Body of pancreas (tissue), 4 donors: ENCODE results near the gene CYGB. TPM values are rescaled to one million over a fixed set of nuclear protein-coding genes. Genes with fewer than 3 reads are reported as not detected.
A peak's percentile ranks its signal among the peaks of the same experiment; 100 is the strongest.
"Not testable (repeated sequence)": the region's sequence is repeated elsewhere in the genome, so short reads cannot be mapped to it uniquely, and the experiment has no call there.

Experiments
- ATAC-seq: fragments of 150-250 bp; one replicate; pipeline ENCODE4 v1.9.1; 2016
- DNase-seq, 4 donors: peaks; one replicate each; pipeline ENCODE4 v3.0.0-alpha.2; 2019
- H3K27ac ChIP-seq, 4 donors: fragments of 200-600 bp; sonication (generic); 1 replicate in 3 of 4; 2 replicates in 1 of 4; pipeline versions ENCODE4 v1.5.1 to v1.6.1; 2016 to 2019; ENCODE audit warnings: mild to moderate bottlenecking in 1 of 4, mixed read lengths in 1 of 4, moderate library complexity in 1 of 4
- H3K27me3 ChIP-seq, 2 donors: fragments of 200-600 bp; sonication (generic); one replicate each; pipeline ENCODE4 v1.6.0; 2016; ENCODE audit warnings: mild to moderate bottlenecking in 1 of 2
- H3K36me3 ChIP-seq, 2 donors: fragments of 200-600 bp; sonication (generic); replicated peaks in 1 of 2; 2 replicates each; pipeline ENCODE4 v1.5.1; 2016; ENCODE audit warnings: low read depth in 2 of 2; ENCODE audit not compliant: insufficient read depth in 1 of 2
- H3K4me1 ChIP-seq: fragments of 200-600 bp; sonication (generic); one replicate; pipeline ENCODE4 v1.6.0; 2016
- H3K4me3 ChIP-seq, 2 donors: fragments of 200-600 bp; sonication (generic); 1 replicate in 1 of 2; 2 replicates in 1 of 2; pipeline ENCODE4 v1.5.1; 2016 to 2019
- H3K9me3 ChIP-seq, 3 donors: fragments of 200-600 bp; sonication (generic); 1 replicate in 2 of 3; 2 replicates in 1 of 3; pipeline ENCODE4 v1.5.1; 2016
- POLR2A ChIP-seq, 3 donors: fragments of 450-650 bp; IDR thresholded peaks; one replicate each; pipeline ENCODE4 v1.6.1; 2016; ENCODE audit warnings: antibody characterized with exemption in 3 of 3, mild to moderate bottlenecking in 2 of 3
- WGBS, 2 donors: methylation state at CpG; one replicate each; pipeline ENCODE4 v1.1.5; 2017; 5-methylcytosine and 5-hydroxymethylcytosine counted together
- intact Hi-C: fragments of 100-400 bp; cut with DNase I; formaldehyde crosslinking; loops from one replicate; pipeline ENCODE4 v1.15.1; 2023
- total RNA-seq, 2 donors: library from RNA; depleted of rRNA; stranded (reverse); fragments of >200 nt; gene quantifications; one replicate each; pipeline ENCODE4 v1.1.0, GENCODE V29; 2016
- TF ChIP-seq, protein P1 (sequence below), 7 experiments: fragments of 450-650 bp in 4 of 7; fragments of 200-600 bp in 3 of 7; sonication (generic) in 3 of 7; IDR thresholded peaks; one replicate each; pipeline ENCODE4 v1.5.1; 2016 to 2019; ENCODE audit warnings: antibody characterized with exemption in 7 of 7

Gene CYGB
- total RNA-seq, 2 donors from 2014 or later, result 9.6 to 21.1 TPM

DNA sequence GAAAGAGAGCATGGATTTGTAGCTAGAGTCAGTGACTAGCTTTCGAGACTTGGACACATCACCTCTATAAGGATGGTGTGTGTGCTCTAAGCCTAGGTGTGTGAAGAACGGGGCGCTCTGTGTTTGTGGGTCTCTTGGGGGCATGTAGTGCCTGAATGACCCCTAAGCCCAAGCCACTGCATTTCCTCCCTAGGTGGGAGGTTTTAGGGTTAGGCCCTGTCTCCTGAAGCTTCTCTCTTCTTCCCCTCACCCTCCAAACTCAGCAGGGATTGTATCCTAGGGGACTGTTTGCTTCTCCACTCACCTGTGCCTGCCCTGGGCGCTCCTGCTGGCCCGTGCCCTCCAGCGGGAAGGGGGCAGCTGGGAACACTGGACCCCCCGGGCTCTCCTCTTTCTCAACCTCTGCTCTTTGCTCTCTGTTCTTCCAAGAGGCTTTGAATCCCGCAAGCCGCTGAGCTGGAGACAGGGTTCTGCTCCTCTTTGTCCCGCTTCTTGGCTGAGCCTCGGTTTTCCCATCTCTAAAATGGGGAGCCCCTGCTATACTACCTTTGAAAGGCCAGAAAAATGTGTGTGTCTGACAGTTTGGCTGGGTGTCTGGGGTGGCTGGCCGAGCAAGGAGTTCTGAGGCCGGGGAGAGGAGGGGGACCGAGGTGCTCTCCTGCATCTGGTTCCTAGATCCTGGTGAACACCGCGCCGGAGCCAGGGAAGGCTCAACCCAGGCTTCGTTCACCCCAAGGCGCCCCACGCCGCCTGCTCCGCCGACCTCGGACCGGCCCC, 810 bp downstream of the CYGB start:
- 67 to 68% methylated on average over 9 to 17 of the region's 25 CpGs for WGBS, 2 donors
- peaks cover 0 to 10% of the 10 kb centered on the region in 2 donors for H3K27me3 ChIP-seq
- intact Hi-C loops, result no loop called here

DNA sequence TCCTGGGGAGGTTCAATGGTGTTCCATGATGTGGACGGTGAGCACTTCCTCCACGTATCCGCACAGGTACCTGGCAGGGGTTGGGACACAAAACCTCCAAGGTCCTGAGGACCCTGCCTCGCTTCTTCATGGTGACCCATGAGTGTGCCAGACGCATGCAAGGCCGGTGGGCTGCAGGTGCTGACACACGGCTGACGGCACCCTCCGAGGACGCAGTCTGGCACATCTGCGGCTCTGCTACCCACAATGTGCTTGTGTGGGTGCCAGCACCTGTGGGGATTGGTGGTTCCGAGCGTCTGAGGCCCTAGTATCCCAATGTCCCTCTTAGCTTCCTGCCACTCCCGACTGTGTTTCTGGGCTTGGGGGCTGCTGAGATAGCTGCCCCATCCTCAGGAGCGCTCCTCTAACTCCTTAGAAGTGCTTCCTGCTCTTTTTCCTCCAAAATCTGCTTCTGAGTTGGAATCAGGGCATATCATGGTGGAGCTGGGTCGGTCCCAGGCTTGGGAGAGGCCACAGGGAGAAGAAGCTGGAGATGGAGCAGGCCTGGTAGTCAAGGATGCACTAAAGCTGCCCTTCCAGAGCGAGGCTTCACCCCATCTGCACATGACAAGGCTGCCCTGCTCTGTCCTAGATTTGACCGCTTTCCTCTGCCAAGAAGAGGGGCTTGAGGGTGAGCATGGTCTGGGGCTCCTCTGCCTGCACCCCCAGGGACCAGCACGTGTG, 1.6 kb downstream of the CYGB start:
- no peak overlapping the region for H3K4me3 ChIP-seq
- DNase-seq, result no peak
- H3K4me1 ChIP-seq, result peaks cover 23% of the 10 kb centered on the region
- 83 to 89% methylated on average over 7 to 19 of the region's 19 CpGs for WGBS, 2 donors
- no peak for ATAC-seq
- peak overlapping the region in 1 of 4 donors; percentile 10 for H3K27ac ChIP-seq
- TF ChIP-seq, protein P1, sequence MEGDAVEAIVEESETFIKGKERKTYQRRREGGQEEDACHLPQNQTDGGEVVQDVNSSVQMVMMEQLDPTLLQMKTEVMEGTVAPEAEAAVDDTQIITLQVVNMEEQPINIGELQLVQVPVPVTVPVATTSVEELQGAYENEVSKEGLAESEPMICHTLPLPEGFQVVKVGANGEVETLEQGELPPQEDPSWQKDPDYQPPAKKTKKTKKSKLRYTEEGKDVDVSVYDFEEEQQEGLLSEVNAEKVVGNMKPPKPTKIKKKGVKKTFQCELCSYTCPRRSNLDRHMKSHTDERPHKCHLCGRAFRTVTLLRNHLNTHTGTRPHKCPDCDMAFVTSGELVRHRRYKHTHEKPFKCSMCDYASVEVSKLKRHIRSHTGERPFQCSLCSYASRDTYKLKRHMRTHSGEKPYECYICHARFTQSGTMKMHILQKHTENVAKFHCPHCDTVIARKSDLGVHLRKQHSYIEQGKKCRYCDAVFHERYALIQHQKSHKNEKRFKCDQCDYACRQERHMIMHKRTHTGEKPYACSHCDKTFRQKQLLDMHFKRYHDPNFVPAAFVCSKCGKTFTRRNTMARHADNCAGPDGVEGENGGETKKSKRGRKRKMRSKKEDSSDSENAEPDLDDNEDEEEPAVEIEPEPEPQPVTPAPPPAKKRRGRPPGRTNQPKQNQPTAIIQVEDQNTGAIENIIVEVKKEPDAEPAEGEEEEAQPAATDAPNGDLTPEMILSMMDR (IDR thresholded peaks at IDR 0.05), result no peak
- no peak for TF ChIP-seq POLR2A (IDR thresholded peaks at IDR 0.05)
- H3K9me3 ChIP-seq, result no peaks in the 10 kb centered on the region
- no peaks in the 10 kb centered on the region for H3K36me3 ChIP-seq
- intact Hi-C loops, result no loop called here
- H3K27me3 ChIP-seq, result peaks cover 0 to 10% of the 10 kb centered on the region in 2 donors

More for the DNA sequence above, 810 bp downstream of the CYGB start:
- ATAC-seq, result no peak
- H3K4me1 ChIP-seq, result peaks cover 29% of the 10 kb centered on the region
- H3K27ac ChIP-seq, result no peak overlapping the region
- DNase-seq, result no peak
- H3K4me3 ChIP-seq, result no peak overlapping the region
- H3K9me3 ChIP-seq, result no peaks in the 10 kb centered on the region
- TF ChIP-seq, protein P1 (IDR thresholded peaks at IDR 0.05), result no peak
- no peak for TF ChIP-seq POLR2A (IDR thresholded peaks at IDR 0.05)
- no peaks in the 10 kb centered on the region for H3K36me3 ChIP-seq

DNA sequence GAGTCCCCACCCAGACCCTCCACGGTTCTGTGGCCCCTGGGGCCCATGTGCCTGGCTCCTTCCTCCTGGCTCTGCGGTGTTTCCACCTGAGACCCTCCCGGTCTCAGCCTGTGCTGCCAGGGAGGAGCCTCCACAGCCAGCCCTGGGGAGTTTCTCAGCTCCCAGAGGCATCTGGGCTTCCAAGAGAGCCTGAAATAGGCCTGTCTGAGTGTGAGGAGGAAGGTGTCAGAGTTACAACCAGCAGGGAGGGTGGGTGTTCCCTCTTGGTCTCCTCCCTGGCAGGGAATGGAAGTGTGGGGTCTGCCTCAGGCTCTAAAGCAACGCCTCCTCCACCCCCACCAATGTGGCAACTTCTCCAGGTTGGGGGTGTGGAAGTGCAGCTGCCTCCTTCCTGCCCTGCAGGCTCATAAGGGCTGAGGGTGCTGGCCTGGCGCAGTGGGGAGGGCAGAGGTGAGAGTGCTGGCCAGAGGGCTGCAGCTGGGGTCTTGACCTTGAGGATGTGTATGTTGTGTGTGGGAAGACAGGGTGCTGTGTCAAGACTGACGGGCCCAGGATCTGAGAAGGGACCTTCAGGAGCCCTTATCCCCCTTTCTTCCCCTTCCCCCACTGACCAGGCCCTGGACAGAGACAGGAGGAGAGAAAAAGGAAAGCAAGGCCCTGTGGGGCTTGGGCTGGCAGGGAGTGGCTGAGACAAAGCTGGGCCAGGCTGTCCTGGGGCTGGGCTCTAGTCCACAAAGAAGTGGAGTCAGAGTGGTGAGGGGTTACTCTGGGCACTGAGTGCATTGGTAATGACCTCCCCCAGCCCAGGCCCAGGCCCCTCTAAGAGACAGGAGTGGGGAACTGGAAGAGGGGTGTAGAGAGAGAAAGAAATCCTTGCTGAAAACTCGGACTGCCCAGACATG, 2.4 kb downstream of the CYGB start:
- Histone ChIP-seq H3K4me3 (no peak overlapping the region), H3K9me3 (no peaks in the 10 kb centered on the region), H3K27me3 (peaks cover 0 to 10% of the 10 kb centered on the region in 2 donors), H3K4me1 (peaks cover 15% of the 10 kb centered on the region), H3K36me3 (no peaks in the 10 kb centered on the region), H3K27ac (peak overlapping the region in 1 of 4 donors; percentile 10)
- intact Hi-C loops, result no loop called here
- DNase-seq (no peak), ATAC-seq (no peak)
- TF ChIP-seq, protein P1 (IDR thresholded peaks at IDR 0.05), result no peak
- no peak for TF ChIP-seq POLR2A (IDR thresholded peaks at IDR 0.05)
- WGBS, 2 donors, result 67 to 81% methylated on average over 5 of the region's 7 CpGs

DNA sequence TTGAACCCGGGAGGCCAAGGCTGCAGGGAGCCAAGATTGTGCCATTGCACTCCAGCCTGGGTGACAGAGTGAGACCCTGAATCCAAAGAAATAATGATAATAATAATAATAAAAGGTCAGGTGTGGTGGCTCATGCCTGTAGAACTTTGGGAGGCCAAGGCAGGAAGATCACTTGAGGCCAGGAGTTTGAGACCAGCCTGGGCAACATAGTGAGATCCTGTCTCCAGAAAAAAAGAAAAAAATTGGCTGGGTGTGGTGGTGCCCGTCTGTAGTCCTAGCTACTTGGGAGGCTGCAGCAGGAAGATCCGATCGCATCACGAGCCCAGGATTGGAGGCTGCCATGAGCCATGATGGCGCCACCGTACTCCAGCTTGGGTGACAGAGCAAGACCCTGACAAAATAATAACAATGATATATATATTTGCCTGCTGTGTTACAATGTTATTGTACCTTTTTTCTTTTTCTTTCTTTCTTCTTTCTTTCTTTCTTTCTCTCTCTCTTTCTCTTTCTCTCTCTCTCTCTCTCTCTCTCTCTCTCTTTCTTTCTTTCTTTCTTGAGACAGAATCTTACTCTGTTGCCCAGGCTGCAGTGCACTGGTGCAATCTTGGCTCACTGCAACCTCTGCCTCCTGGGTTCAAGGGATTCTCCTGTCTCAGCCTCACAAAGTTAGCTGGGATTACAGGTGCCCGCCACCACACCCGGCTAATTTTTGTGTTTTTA, 3.7 kb downstream of the CYGB start:
- WGBS, 2 donors, result 89 to 96% methylated on average over 9 of the region's 9 CpGs
- H3K36me3 ChIP-seq, H3K9me3 ChIP-seq, H3K27ac ChIP-seq, H3K4me3 ChIP-seq, intact Hi-C loops, ATAC-seq, DNase-seq: not testable (repeated sequence)
- Histone ChIP-seq H3K4me1 (peaks cover 20% of the 10 kb centered on the region), H3K27me3 (peaks cover 0 to 10% of the 10 kb centered on the region in 2 donors)
